GM18519 (cell line): ENCODE measurements around the gene VPS45.
"Not testable (repeated sequence)": the region's sequence is repeated elsewhere in the genome, so short reads cannot be mapped to it uniquely, and the experiment has no call there.

Experiments used
- ATAC-seq: cut with Tn5 transposase; IDR thresholded peaks from one replicate; pipeline ENCODE4 v1.9.1; 2021; ENCODE audit warnings: mild to moderate bottlenecking, moderate library complexity; ENCODE audit not compliant: unreplicated experiment, low FRiP score

The VPS45 gene

GRCh38 chr1:150185481-150185880, 117.9 kb downstream of the VPS45 start:
- no peak for ATAC-seq

GRCh38 chr1:150186438-150186788, 118.8 kb downstream of the VPS45 start:
- ATAC-seq: not testable (repeated sequence)

- no peak for ATAC-seq
Measured at GRCh38 chr1:150186789-150187559, 119.4 kb downstream of the VPS45 start.

- no peak for ATAC-seq
Measured at GRCh38 chr1:150187560-150187931, 120.0 kb downstream of the VPS45 start.

- no peak for ATAC-seq
Measured at GRCh38 chr1:150192012-150192411, 124.4 kb downstream of the VPS45 start.

- ATAC-seq: no peak
Measured at GRCh38 chr1:150194381-150195031, 126.9 kb downstream of the VPS45 start.
